Activated CD4-positive, alpha-beta memory T cell treated with anti-CD3 and anti-CD28 coated beads for 36 hours (primary cell): Measurements from ENCODE around the gene BLZF1. TPM values are rescaled to one million over a fixed set of nuclear protein-coding genes. Genes with fewer than 3 reads are reported as not detected.
"Not testable (repeated sequence)": the region's sequence is repeated elsewhere in the genome, so short reads cannot be mapped to it uniquely, and the experiment has no call there.

Experiments used
- CTCF ChIA-PET: fragments of 350-600 bp; sonication (Branson Sonifier 250); formaldehyde crosslinking; loops from one replicate; lab custom pipeline; 2021; ENCODE audit warnings: antibody characterized with exemption, inconsistent platforms; lab: Charles Lee
- POLR2A ChIA-PET: fragments of 350-600 bp; sonication (Branson Sonifier 250); formaldehyde crosslinking; loops from one replicate; lab custom pipeline; 2021; ENCODE audit warnings: antibody characterized with exemption; lab: Charles Lee
- DNase-seq: peaks from one replicate; pipeline ENCODE4 v3.0.0-alpha.2; 2020
- H3K27ac Mint-ChIP-seq: one replicate; pipeline ENCODE4 v1.8.0; 2021; ENCODE audit warnings: mixed read lengths
- H3K27me3 Mint-ChIP-seq: one replicate; pipeline ENCODE4 v1.8.0; 2021; ENCODE audit warnings: mixed read lengths
- H3K36me3 Mint-ChIP-seq: one replicate; pipeline ENCODE4 v1.8.0; 2021; ENCODE audit warnings: mixed read lengths
- H3K4me1 Mint-ChIP-seq: one replicate; pipeline ENCODE4 v1.8.0; 2021; ENCODE audit warnings: low read depth, mixed read lengths
- H3K4me3 Mint-ChIP-seq: one replicate; pipeline ENCODE4 v1.8.0; 2021; ENCODE audit warnings: mild to moderate bottlenecking, mixed read lengths
- H3K9me3 Mint-ChIP-seq: one replicate; pipeline ENCODE4 v1.8.0; 2021; ENCODE audit warnings: mixed read lengths
- intact Hi-C: fragments of 100-400 bp; cut with micrococcal nuclease; formaldehyde crosslinking; loops from one replicate; pipeline ENCODE4 v1.15.1; 2023
- total RNA-seq, 2 experiments: library from RNA; stranded (reverse); gene quantifications; one replicate each; pipeline ENCODE4 v1.2.3, GENCODE V29; 2021

The BLZF1 gene, protein sequence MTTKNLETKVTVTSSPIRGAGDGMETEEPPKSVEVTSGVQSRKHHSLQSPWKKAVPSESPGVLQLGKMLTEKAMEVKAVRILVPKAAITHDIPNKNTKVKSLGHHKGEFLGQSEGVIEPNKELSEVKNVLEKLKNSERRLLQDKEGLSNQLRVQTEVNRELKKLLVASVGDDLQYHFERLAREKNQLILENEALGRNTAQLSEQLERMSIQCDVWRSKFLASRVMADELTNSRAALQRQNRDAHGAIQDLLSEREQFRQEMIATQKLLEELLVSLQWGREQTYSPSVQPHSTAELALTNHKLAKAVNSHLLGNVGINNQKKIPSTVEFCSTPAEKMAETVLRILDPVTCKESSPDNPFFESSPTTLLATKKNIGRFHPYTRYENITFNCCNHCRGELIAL
- total RNA-seq: 10 to 100 TPM; 10.1 to 10.2 TPM

DNA sequence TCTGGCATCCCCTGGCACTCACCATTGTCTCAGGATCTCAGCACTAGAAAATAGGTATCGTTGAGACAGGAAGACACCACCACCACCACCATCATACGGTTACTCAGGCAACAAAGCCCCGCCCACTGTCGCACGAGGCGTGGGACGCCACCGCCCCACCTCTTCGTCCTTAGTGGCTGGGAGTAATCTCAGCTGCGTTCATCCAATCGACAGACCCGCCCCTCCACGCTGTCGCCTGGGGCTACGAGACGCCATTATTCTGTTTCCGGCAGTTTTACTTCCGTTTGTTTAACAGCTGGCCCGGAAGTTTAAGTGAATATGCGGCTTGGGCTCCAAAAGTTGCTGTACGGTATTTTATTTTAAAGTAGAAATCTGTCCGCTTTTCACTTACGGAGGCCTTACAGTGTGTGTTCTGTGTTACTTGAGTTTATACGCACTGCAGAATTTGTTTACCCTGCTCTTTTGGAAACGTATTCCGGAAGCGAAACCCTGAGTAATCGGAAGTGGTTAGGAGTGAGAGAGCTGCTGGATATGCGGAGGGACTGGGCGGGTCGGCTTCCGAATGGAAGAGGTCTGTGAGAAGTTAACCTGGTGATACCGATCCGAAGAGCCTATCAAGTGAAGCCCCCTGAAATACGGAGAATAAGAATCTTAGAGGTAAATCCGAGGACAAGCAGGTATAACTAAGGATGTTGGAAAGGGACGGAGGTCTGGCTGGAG is at the start of gene BLZF1, which contains the start of gene NME7:
Gene BLZF1 (plus strand): TSS at position 510 of the 720 bp plus-strand sequence. CDS start 1,328 bp downstream, outside the sequence.
Gene NME7 (minus strand): TSS at position 112 of the 720 bp plus-strand sequence. CDS start 87 bp downstream, at position 25.
- H3K27me3 Mint-ChIP-seq: no peaks in the 10 kb centered on the region
- H3K27ac Mint-ChIP-seq: no peak within 1 kb of the TSS
- CTCF ChIA-PET: interaction anchor here (0.6 to 1.9 kb wide), 10 partner anchors 19 to 1121 kb away, joined by 3 to 8 read pairs (median 3); partner anchors contain the start of gene F5

DNA sequence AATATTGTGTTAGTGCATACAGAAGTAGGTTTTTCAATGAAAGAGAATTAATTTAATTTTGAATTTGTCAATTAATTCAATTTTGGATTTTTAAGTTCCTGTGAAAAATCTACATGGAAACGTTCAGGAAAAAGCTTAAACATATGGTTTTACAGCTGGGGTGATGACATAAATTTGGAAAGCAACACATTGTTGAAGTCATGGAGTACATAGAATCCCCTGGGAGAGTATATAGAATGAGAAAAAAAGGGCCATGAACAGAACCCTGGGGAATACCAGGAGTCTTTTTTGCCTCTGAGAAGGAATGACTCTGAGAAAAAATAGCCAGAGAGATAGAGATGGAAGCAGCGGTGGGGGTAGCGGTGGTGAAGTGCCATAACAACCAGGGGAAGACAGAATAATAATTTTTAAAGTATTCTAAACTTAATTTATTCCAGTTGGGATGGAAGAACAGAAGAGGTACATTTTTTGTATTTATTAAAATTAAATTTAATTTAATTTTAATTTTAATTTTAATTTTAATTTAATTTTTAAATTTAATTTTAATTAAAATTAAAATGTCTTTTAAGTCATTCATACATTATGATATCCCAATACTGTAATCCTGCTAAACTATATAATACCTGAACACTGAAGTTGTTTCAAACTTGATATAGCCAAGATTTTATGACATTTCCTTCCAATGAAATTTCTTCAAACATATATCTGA is 49.3 kb upstream of the BLZF1 start:
- H3K4me1 Mint-ChIP-seq: peaks cover 2% of the 10 kb centered on the region
- H3K27me3 Mint-ChIP-seq: no peaks in the 10 kb centered on the region
- no peak overlapping the region for H3K4me3 Mint-ChIP-seq
- ChIA-PET CTCF (no interaction called here), POLR2A (no interaction called here)
- no peak overlapping the region for H3K27ac Mint-ChIP-seq
- H3K9me3 Mint-ChIP-seq: no peaks in the 10 kb centered on the region
- intact Hi-C loops: no loop called here
- H3K36me3 Mint-ChIP-seq: peaks cover 5% of the 10 kb centered on the region
- no peak for DNase-seq

More for the DNA sequence above, at the start of gene BLZF1, which contains the start of gene NME7:
- intact Hi-C loops: loop anchor here (1.0 to 10.0 kb wide), 18 partner anchors 22 to 1944 kb away; partner anchors contain the start of genes ATP1B1, FMO4, SCYL3 and SELL
- Mint-ChIP-seq H3K4me1 (peaks cover 29% of the 10 kb centered on the region), H3K36me3 (peaks cover 14% of the 10 kb centered on the region), H3K4me3 (peak within 1 kb of the TSS; percentile 43), H3K9me3 (no peaks in the 10 kb centered on the region)
- POLR2A ChIA-PET: interaction anchor here (0.6 to 1.9 kb wide), 6 partner anchors 118 to 1026 kb away, joined by 3 to 5 read pairs (median 3); partner anchors contain the start of genes METTL18 and SLC19A2
- DNase-seq: peak; percentile 99

DNA sequence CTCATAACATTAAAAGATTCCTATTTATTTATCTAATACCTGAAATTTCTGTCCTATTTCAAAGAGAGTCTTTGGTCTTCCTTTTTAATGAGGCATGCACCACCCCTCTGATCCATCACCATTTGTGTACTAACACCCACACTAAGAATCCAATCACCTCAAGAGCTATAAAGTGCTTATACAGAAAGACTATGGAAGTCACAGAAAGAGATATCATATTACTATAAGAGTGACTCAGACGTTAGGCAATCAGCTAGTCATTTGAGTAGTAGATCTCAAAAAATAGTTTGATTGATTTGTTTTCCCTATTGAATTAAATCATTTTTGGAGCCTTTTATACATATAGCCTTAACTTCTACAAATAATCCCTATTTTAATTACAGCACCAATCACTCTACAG is 46.5 kb upstream of the BLZF1 start:
- intact Hi-C loops: no loop called here
- ChIA-PET CTCF (no interaction called here), POLR2A (no interaction called here)
- no peaks in the 10 kb centered on the region for H3K9me3 Mint-ChIP-seq
- no peak overlapping the region for H3K27ac Mint-ChIP-seq
- H3K4me1 Mint-ChIP-seq: peaks cover 2% of the 10 kb centered on the region
- no peak for DNase-seq
- H3K36me3 Mint-ChIP-seq: peaks cover 5% of the 10 kb centered on the region
- no peak overlapping the region for H3K4me3 Mint-ChIP-seq
- no peaks in the 10 kb centered on the region for H3K27me3 Mint-ChIP-seq

DNA sequence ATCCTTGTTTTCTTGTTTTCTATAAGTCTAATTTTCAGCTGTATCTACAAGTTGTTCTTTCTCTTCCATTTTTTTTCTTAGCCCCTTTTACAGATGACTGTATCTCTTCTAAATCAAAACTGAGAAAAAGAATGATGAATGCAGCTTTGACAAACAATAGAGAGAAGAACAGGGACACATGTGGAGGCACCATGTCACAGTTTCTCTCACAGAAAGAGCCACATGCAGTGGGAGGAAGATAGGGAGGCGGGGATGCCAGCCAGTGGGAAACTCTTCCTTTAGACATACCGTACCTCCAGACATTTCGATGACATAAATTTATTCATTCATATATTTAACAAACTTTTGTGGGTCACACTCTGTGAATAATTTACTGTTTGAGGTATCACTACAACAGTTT is 45.9 kb upstream of the BLZF1 start:
- Mint-ChIP-seq H3K9me3 (no peaks in the 10 kb centered on the region), H3K27ac (no peak overlapping the region), H3K27me3 (no peaks in the 10 kb centered on the region), H3K36me3 (peaks cover 5% of the 10 kb centered on the region), H3K4me1 (peaks cover 8% of the 10 kb centered on the region), H3K4me3 (no peak overlapping the region)
- ChIA-PET POLR2A (no interaction called here), CTCF (no interaction called here)
- intact Hi-C loops: no loop called here
- no peak for DNase-seq

DNA sequence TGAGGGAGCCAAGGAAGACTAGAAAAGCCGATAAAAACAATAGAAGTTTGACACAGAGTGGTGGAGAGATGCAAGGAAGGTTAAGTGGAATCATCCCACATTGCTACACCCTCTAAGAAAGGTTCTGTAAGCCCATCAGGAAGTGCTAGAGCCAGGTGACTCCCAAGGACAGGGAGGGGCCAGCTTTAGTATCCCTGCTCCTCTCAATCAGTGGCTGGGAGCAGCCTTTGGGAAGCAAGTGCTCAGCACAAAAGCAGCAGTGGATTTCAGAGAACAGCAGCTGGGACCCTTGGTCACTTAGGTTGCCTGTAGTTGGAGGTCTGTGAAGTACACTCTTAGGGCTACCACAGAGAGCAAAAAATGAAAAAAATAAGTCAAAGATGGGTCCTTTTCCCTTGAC is 42.9 kb upstream of the BLZF1 start:
- Mint-ChIP-seq H3K9me3 (peaks cover 8% of the 10 kb centered on the region), H3K27ac (no peak overlapping the region), H3K4me1 (peaks cover 10% of the 10 kb centered on the region), H3K36me3 (peaks cover 8% of the 10 kb centered on the region), H3K4me3 (no peak overlapping the region), H3K27me3 (no peaks in the 10 kb centered on the region)
- intact Hi-C loops: no loop called here
- ChIA-PET CTCF (interaction anchor here (1.3 kb wide), 1 partner anchor 23 kb away, joined by 3 read pairs; no protein-coding TSS in a partner anchor), POLR2A (no interaction called here)
- no peak for DNase-seq

DNA sequence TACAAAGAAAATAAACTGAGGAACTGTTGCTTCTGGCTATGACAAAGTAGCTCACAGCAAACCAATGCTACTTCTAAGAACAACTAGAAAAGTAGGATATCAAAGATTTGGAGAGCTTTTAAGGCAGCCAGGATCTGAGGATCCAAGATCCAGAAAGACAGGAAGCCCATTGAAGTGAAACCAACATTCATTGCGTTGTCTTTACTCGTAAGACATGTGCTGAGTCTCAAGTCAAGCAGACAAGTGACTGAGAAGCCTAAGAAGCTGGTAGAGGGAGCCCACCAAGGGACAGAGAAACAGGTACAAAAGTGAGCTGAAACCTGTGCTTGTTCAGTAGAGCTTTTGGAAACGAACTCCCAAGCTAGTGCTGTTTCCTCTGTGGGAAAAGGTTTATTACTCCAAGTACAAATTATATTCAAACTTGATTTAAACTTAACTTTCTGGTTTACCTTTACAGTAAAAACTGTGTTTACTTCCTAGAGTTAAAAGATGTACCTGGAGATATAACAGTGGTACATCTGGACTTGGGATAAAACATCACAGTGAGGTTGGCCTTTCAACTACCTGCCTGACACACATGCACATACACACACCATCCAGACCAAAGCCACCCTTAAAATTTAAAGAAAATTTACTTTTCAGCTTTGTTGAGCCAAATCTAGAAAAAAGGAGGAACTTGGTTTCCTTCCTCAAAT is 41.6 kb upstream of the BLZF1 start:
- intact Hi-C loops: no loop called here
- peaks cover 9% of the 10 kb centered on the region for H3K36me3 Mint-ChIP-seq
- H3K27me3 Mint-ChIP-seq: no peaks in the 10 kb centered on the region
- H3K9me3 Mint-ChIP-seq: peaks cover 16% of the 10 kb centered on the region
- no peak for DNase-seq
- CTCF ChIA-PET: interaction anchor here (0.6 to 1.2 kb wide), 2 partner anchors 22 to 1158 kb away, joined by 3 to 4 read pairs; no protein-coding TSS in a partner anchor
- H3K4me3 Mint-ChIP-seq: no peak overlapping the region
- POLR2A ChIA-PET: no interaction called here
- H3K27ac Mint-ChIP-seq: no peak overlapping the region
- peaks cover 10% of the 10 kb centered on the region for H3K4me1 Mint-ChIP-seq

DNA sequence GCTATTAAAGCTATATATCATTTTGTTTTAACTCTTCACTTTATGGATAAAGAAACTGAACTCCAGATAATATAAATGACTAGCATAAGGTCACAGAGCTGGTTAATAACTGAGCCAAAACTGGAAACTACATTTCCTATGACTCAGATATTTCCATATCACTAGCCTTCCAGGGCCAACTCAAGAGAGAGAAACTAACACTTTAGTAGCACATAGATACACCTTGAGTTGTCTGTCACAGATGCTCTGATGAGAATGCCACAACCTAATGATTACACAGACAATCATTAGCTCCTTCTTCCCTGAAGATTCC is 41.1 kb upstream of the BLZF1 start:
- no peak overlapping the region for H3K4me3 Mint-ChIP-seq
- peaks cover 16% of the 10 kb centered on the region for H3K9me3 Mint-ChIP-seq
- ChIA-PET POLR2A (no interaction called here), CTCF (interaction anchor here (1.2 kb wide), 1 partner anchor 22 kb away, joined by 4 read pairs; no protein-coding TSS in a partner anchor)
- no peaks in the 10 kb centered on the region for H3K27me3 Mint-ChIP-seq
- intact Hi-C loops: no loop called here
- DNase-seq: no peak
- H3K4me1 Mint-ChIP-seq: peaks cover 8% of the 10 kb centered on the region
- peaks cover 9% of the 10 kb centered on the region for H3K36me3 Mint-ChIP-seq
- no peak overlapping the region for H3K27ac Mint-ChIP-seq

DNA sequence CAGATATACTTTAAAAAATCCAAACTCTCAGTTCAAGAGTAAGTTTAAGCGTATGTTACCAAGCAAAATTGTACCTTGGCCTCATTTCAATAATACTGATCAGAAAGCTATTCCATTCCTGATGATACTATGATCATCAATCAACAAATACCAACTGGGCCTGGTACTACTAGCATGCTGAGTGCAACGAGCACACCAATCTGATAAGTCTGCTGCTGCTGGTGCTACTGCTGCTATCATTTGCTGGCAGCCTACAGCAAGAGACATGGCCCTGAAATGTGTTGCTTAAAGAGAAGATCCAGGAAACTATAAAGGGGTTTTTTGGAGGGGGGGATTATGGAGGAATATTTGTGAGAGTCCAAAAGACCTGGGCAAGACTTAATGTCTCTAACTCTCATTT is 40.1 kb upstream of the BLZF1 start:
- intact Hi-C loops: no loop called here
- POLR2A ChIA-PET: no interaction called here
- Mint-ChIP-seq H3K36me3 (peaks cover 11% of the 10 kb centered on the region), H3K27me3 (no peaks in the 10 kb centered on the region), H3K4me3 (no peak overlapping the region), H3K9me3 (peaks cover 16% of the 10 kb centered on the region), H3K27ac (no peak overlapping the region), H3K4me1 (peaks cover 8% of the 10 kb centered on the region)
- CTCF ChIA-PET: no interaction called here
- DNase-seq: no peak

DNA sequence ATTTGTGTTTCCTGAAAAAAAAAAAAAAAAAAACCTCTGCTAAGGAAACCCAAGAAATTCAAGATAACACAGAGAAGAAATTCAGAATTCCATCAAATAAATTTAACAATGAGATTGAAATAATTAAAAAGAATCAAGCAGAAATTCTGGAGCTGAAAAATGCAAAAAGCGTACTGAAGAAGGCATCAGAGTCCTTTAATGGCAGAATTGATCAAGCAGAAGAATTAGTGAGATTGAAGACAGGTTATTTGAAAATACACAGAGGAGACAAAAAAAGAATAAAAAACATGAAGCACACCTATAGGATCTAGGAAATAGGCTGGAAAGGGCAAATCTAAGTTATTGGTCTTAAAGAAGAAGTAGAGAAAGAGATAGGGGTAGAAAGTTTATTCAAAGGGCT is 38.6 kb upstream of the BLZF1 start:
- H3K36me3 Mint-ChIP-seq: peaks cover 13% of the 10 kb centered on the region
- peaks cover 20% of the 10 kb centered on the region for H3K9me3 Mint-ChIP-seq
- intact Hi-C loops: no loop called here
- H3K4me3 Mint-ChIP-seq: no peak overlapping the region
- DNase-seq: no peak
- POLR2A ChIA-PET: no interaction called here
- no peak overlapping the region for H3K27ac Mint-ChIP-seq
- CTCF ChIA-PET: no interaction called here
- H3K4me1 Mint-ChIP-seq: peaks cover 8% of the 10 kb centered on the region
- no peaks in the 10 kb centered on the region for H3K27me3 Mint-ChIP-seq

DNA sequence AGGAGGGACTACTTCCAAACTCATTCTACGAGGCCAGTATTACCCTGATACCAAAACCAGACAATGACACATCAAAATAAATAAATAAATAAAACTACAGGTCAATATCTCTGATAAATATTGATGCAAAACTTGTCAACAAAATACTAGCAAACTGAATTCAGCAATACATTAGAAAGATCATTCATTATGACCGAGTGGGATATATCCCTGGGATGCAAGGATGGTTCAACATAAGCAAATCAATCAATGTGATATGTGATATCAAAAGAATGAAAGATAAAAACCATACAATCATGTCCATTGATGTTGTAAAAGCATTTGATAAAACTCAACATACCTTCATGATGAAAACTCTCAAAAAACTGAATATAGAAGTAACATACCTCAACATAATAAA is 37.1 kb upstream of the BLZF1 start:
- ChIA-PET POLR2A (no interaction called here), CTCF (no interaction called here)
- peaks cover 17% of the 10 kb centered on the region for H3K36me3 Mint-ChIP-seq
- no peak overlapping the region for H3K27ac Mint-ChIP-seq
- no peak for DNase-seq
- H3K4me1 Mint-ChIP-seq: peaks cover 8% of the 10 kb centered on the region
- intact Hi-C loops: no loop called here
- H3K4me3 Mint-ChIP-seq: no peak overlapping the region
- H3K27me3 Mint-ChIP-seq: no peaks in the 10 kb centered on the region
- H3K9me3 Mint-ChIP-seq: peaks cover 26% of the 10 kb centered on the region

DNA sequence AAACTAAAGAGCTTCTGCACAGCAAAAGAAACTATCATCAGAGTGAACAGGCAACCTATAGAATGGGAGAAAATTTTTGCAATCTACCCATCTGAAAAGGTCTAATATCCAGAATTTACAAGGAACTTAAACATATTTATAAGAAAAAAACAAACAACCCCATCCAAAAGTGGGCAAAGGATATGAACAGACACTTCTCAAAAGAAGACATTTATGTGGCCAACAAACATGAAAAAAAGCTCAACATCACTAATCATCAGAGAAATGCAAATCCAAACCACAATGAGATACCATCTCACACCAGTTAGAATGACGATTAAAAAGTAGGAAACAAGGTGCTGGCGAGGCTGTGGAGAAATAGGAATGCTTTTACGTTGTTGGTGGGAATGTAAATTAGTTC is 33.3 kb upstream of the BLZF1 start:
- CTCF ChIA-PET: interaction anchor here (1.4 kb wide), 1 partner anchor 13 kb away, joined by 5 read pairs; no protein-coding TSS in a partner anchor
- H3K27me3 Mint-ChIP-seq, DNase-seq, H3K27ac Mint-ChIP-seq, intact Hi-C loops, H3K4me3 Mint-ChIP-seq, H3K4me1 Mint-ChIP-seq, POLR2A ChIA-PET: not testable (repeated sequence)
- H3K9me3 Mint-ChIP-seq: peaks cover 27% of the 10 kb centered on the region
- peaks cover 18% of the 10 kb centered on the region for H3K36me3 Mint-ChIP-seq
